Heart left ventricle (tissue), 13 donors: Measurements from ENCODE around the gene AGXT.

Experiments used
- POLR2A ChIP-seq, 2 donors: fragments of 450-650 bp; IDR thresholded peaks; one replicate each; pipeline ENCODE4 v1.6.1; 2017; ENCODE audit warnings: antibody characterized with exemption in 2 of 2, mild to moderate bottlenecking in 2 of 2, moderate library complexity in 2 of 2
- TF ChIP-seq, protein P1 (sequence below), 12 donors: fragments of 200-600 bp; sonication (generic) in 4 of 12; IDR thresholded peaks; one replicate each; pipeline versions ENCODE4 v1.5.0 to v1.8.0; 2018 to 2022; ENCODE audit warnings: antibody characterized with exemption in 12 of 12, mild to moderate bottlenecking in 5 of 12
- donor health status: ischemic (EF 13 %, LVEDD 7.1; RV severe dilation, severe dysfunction).
- donor health status: DM: no; HTN: yes; CAD: no.
- donor health status: DM: no; HTN: no; CAD: no.
- donor health status: ischemic (EF 25% LVEDD 6.9; RV normal size, moderate dysfunction).
- donor health status: ischemic (EF 25% LVEDD 5.7; RV mildly dilated, moderate dysfunction).
- donor health status: ischemic (EF 35%, LVEDD 5.7; RV mildly dilated, moderate dysfunction).
- donor health status: nonischemic (EF 11% LVEDD 7.7; RV severe dilation, severe dysfunction).
- donor health status: DM: yes; HTN: yes; CAD: no.
- donor health status: PGD.
- donor health status: ischemic (EF 29% LVEDD 5.4; RV normal size, mild dysfunction).
- donor health status: nonischemic (EF 23%, LVEDD 6.1; RV moderate dilation, normal function).

DNA sequence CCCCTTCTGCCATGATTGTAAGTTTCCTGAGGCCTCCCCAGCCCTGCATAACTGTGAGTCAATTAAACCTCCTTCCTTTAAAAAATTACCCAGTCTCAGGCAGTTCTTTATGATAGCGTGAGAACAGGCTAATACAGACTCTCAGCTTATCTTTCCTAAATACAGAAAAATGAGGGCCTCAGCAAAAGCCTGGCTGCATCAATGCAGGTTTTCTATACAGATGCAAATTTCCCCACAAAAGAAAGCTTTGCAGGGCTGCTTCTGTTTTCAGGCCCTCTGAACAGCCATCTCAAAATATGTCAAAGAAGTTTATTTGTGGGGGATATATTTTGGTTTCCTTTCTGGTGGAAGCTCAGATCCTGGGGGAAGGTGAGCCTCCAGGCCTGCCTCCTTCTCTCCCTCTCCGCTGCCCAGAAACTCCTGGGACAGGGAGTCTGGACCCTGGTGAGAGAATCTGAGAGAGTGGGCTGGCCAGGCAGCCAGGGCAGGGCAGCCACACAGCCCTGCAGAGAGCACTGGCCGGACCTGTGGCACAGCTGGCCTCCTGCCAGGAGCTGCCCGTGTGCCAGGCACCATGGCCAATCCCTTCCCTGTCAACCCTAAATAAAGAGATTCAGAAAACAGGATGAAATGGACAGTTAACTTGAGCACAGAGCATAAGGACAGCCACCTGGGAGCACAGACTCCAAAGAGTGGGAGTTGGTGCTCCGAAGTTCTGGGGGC, 21.6 kb upstream of the AGXT start:
- TF ChIP-seq, protein P1, sequence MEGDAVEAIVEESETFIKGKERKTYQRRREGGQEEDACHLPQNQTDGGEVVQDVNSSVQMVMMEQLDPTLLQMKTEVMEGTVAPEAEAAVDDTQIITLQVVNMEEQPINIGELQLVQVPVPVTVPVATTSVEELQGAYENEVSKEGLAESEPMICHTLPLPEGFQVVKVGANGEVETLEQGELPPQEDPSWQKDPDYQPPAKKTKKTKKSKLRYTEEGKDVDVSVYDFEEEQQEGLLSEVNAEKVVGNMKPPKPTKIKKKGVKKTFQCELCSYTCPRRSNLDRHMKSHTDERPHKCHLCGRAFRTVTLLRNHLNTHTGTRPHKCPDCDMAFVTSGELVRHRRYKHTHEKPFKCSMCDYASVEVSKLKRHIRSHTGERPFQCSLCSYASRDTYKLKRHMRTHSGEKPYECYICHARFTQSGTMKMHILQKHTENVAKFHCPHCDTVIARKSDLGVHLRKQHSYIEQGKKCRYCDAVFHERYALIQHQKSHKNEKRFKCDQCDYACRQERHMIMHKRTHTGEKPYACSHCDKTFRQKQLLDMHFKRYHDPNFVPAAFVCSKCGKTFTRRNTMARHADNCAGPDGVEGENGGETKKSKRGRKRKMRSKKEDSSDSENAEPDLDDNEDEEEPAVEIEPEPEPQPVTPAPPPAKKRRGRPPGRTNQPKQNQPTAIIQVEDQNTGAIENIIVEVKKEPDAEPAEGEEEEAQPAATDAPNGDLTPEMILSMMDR (IDR thresholded peaks at IDR 0.05), result no peak
- TF ChIP-seq POLR2A (IDR thresholded peaks at IDR 0.05), result no peak
